ACC112 (cell line): Measurements from ENCODE around the gene HSPA8.
"Not testable (repeated sequence)": the region's sequence is repeated elsewhere in the genome, so short reads cannot be mapped to it uniquely, and the experiment has no call there.

Experiments
- H2AFZ ChIP-seq: fragments of 200-600 bp; sonication (generic); one replicate; pipeline ENCODE4 v1.6.0; 2017; ENCODE audit warnings: antibody characterized with exemption, low read length; ENCODE audit not compliant: unreplicated experiment
- H3K27ac ChIP-seq: fragments of 200-600 bp; sonication (generic); 2 replicates; pipeline ENCODE4 v1.5.1; 2014; ENCODE audit warnings: low read depth, mild to moderate bottlenecking, antibody characterized with exemption, low read length, moderate library complexity
- H3K27me3 ChIP-seq: fragments of 200-600 bp; sonication (generic); 2 replicates; pipeline ENCODE4 v1.6.1; 2014; ENCODE audit warnings: mild to moderate bottlenecking, antibody characterized with exemption, low read length, moderate library complexity, mixed read lengths; ENCODE audit not compliant: insufficient read depth
- H3K36me3 ChIP-seq: fragments of 200-600 bp; sonication (generic); 2 replicates; pipeline ENCODE4 v1.6.1; 2016; ENCODE audit warnings: mild to moderate bottlenecking, antibody characterized with exemption, low read length, moderate library complexity, mixed read lengths; ENCODE audit not compliant: insufficient read depth
- H3K4me1 ChIP-seq: fragments of 200-600 bp; sonication (generic); one replicate; pipeline ENCODE4 v1.6.1; 2016; ENCODE audit warnings: low read length, mixed read lengths; ENCODE audit not compliant: insufficient read depth, unreplicated experiment, control insufficient read depth
- H3K4me3 ChIP-seq: fragments of 200-600 bp; sonication (generic); 2 replicates; pipeline ENCODE4 v1.5.1; 2014; ENCODE audit warnings: mild to moderate bottlenecking, low read depth, low read length
- H3K79me2 ChIP-seq: fragments of 200-600 bp; sonication (generic); one replicate; pipeline ENCODE4 v1.6.0; 2016; ENCODE audit warnings: low read length; ENCODE audit not compliant: control insufficient read depth, unreplicated experiment, insufficient read depth

Gene HSPA8

DNA sequence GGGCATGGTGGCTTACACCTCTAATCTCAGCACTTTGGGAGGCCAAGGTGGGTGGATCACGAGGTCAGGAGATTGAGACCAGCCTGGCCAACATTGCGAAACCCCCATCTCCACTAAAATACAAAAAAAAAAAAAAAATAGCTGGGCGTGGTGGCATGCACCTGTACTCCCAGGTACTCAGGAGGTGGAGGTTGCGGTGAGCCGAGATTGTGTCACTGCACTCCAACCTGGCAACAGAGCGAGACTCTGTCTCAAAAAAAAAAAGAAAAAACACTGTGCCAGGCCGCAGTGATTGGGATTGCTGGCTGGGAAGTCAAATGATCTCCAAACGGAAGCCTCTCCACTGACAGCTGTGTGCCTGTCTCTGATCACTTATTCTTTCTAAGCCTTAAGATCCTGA, 28.2 kb upstream of the HSPA8 start:
- H3K79me2 ChIP-seq, H3K36me3 ChIP-seq, H3K4me3 ChIP-seq, H3K27ac ChIP-seq, H2AFZ ChIP-seq, H3K27me3 ChIP-seq, H3K4me1 ChIP-seq: not testable (repeated sequence)

DNA sequence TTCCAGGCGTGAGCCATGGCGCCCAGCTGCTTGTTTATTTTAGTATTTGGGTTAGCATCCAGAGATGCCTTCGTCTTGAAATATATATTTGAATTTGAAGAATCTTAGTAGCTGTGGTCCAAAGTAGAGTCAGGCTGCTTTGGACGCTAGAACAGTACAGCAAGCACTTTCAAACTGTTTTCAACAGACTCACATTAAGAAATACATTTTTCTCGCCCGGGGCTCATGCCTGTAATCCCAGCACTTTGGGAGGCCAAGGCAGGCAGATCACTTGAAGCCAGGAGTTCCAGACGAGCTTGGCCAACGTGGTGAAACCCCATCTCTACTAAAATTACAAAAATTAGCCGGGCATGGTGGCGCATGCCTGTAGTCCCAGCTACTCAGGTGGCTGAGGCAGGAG, 27.0 kb upstream of the HSPA8 start:
- H2AFZ ChIP-seq, H3K4me3 ChIP-seq, H3K79me2 ChIP-seq, H3K27ac ChIP-seq, H3K27me3 ChIP-seq, H3K4me1 ChIP-seq: not testable (repeated sequence)
- H3K36me3 ChIP-seq: peaks cover 13% of the 10 kb centered on the region

DNA sequence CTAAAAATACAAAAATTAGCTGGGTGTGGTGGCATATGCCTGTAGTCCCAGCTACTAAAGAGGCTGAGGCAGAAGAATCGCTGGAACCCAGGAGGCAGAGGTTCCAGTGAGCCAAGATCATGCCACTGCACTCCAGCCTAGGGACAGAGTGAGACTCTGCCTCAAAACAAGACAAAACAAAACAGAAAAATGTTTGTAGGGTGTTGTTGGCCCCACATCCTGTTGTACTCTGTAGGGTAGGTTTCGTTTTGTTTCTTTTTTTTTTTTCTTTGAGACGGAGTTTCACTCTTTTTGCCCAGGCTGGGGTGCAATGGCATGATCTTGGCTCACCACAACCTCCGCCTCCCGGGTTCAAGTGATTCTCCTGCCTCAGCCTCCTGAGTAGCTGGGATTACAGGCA, 25.7 kb upstream of the HSPA8 start:
- Histone ChIP-seq H3K36me3 (peaks cover 12% of the 10 kb centered on the region), H3K4me1 (peaks cover 17% of the 10 kb centered on the region)
- not testable (repeated sequence) for H3K4me3 ChIP-seq, H3K79me2 ChIP-seq, H3K27ac ChIP-seq, H3K27me3 ChIP-seq, H2AFZ ChIP-seq

DNA sequence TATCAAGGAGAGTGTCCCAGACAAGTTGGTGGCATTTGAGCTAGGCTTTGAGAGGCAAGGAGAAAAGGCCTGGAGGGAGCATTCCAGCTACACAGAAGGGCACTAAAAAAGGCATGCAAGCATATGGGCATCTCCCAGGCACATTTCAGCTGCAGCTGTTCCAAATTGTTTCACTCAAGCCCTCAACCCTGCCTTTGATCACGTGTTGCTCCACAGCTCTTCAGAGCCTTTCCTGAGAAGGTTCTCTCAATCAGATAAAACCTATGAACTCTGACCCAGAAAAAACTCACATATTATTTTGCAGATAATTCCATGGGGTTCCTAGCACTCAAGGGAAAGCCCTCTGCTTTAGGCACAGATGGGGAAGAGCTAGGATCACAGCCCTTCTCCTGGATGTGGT, 24.4 kb upstream of the HSPA8 start:
- H3K36me3 ChIP-seq: peaks cover 18% of the 10 kb centered on the region
- no peaks in the 10 kb centered on the region for H3K79me2 ChIP-seq
- no peak overlapping the region for H3K27ac ChIP-seq
- H2AFZ ChIP-seq: no peak overlapping the region
- no peaks in the 10 kb centered on the region for H3K27me3 ChIP-seq
- H3K4me3 ChIP-seq: no peak overlapping the region
- peaks cover 18% of the 10 kb centered on the region for H3K4me1 ChIP-seq

DNA sequence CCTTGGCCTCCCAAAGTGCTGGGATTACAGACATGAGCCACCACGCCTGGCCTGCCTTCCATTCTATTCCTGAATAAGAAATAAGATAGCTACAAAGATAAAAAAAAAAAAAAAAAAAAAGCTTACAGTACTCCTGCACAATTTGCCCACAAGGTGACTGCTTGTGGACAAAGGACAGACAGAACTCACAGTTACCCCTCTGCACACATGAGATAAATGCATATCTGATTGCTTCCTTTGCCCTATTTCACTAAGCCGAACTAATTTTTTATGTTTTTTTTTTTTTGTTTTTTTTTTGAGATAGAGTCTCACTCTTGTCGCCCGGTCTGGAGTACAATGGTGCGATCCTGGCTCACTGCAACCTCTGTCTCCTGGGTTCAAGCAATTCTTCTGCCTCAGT, 23.6 kb upstream of the HSPA8 start:
- Histone ChIP-seq H3K4me3 (no peak overlapping the region), H3K79me2 (no peaks in the 10 kb centered on the region), H3K36me3 (peaks cover 21% of the 10 kb centered on the region), H3K4me1 (peaks cover 18% of the 10 kb centered on the region), H3K27me3 (no peaks in the 10 kb centered on the region), H2AFZ (no peak overlapping the region), H3K27ac (no peak overlapping the region)

DNA sequence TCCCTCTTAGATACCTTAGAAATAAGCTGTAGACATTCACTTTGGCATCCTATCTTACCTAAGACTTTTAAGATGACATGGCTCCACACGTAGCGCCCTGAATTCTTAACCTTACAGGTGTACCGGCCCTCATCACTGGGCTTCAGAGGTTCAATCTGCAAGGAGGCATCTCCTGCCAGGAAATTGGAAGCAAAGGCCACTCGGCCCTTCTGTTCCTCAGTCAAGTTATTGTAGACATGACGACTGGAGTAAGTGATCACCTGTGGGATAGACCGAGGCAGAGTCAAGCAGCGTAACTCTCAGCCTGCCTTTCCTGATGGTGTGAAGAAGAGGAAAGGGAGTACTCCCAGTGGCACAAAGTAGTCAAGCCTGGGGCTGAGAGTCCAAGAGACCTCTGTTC, 22.5 kb upstream of the HSPA8 start:
- Histone ChIP-seq H3K27ac (peak overlapping the region; percentile 95), H2AFZ (no peak overlapping the region), H3K4me1 (peaks cover 18% of the 10 kb centered on the region), H3K27me3 (no peaks in the 10 kb centered on the region), H3K36me3 (peaks cover 21% of the 10 kb centered on the region), H3K4me3 (no peak overlapping the region), H3K79me2 (no peaks in the 10 kb centered on the region)

DNA sequence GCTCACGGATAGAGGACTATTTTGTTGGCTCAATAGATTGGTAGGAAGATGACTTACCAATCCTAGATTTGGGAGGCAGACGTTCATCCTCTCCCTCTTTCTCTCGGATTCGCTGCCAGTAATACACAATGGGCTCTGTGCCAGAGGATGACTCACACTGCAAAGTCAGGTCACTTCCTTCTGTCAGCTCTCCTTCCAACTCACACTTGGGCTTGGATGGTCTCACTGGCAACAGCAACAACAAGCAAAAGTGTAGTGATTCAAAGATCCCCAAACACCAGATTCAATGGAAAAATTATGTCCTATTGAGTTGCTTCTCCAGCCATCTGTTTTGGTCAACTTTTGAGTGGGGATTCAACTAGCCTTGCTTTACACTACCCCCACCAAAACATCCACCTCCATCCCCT, 21.7 kb upstream of the HSPA8 start:
- Histone ChIP-seq H3K36me3 (peaks cover 21% of the 10 kb centered on the region), H3K27ac (peak overlapping the region; percentile 95), H3K79me2 (no peaks in the 10 kb centered on the region), H3K4me3 (no peak overlapping the region), H3K27me3 (no peaks in the 10 kb centered on the region), H2AFZ (no peak overlapping the region), H3K4me1 (peaks cover 18% of the 10 kb centered on the region)

DNA sequence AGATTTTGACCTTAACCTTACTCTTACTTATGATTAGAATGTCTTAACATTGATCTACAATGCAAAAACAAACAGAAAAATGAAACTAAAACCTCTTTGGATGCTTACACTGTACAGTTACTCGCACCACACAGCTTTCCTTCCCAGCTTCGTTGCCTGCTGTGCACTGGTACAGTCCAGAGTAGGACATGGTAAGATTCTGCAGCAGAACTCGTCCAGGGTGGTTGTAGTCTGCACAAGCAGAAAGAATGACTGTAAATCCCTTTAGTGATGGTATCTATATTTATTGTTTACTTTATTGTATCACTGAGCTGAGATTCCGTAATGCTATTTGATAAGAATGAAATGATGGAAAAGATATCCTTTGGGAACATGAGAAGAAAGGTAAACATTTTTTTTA, 21.0 kb upstream of the HSPA8 start:
- Histone ChIP-seq H3K4me3 (no peak overlapping the region; the same call in 1 of the 2 replicates), H3K27ac (peak overlapping the region; percentile 95), H3K79me2 (no peaks in the 10 kb centered on the region), H3K27me3 (no peaks in the 10 kb centered on the region), H3K36me3 (peaks cover 21% of the 10 kb centered on the region), H2AFZ (no peak overlapping the region), H3K4me1 (peaks cover 18% of the 10 kb centered on the region)

DNA sequence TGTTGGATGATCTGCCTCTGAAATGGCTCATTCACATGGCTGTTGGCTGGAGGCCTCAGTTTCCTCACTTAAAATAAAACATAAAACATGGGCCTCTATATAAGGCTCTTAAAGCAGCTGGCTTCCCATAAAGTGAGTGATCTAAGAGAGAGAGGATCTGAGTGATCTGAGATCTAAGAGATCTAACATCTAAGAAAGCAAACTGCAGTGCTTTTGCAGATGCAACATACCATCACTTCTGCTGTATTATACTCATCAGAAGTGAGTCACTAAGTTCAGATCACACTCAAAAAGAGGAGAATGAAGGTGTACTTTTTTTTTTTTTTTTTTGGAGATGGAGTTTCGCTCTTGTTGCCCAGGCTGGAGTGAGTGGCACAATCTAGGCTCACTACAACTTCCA, 18.1 kb upstream of the HSPA8 start:
- no peak overlapping the region for H3K27ac ChIP-seq
- peaks cover 29% of the 10 kb centered on the region for H3K36me3 ChIP-seq
- no peaks in the 10 kb centered on the region for H3K27me3 ChIP-seq
- no peak overlapping the region for H3K4me3 ChIP-seq
- H3K4me1 ChIP-seq: peaks cover 18% of the 10 kb centered on the region
- no peaks in the 10 kb centered on the region for H3K79me2 ChIP-seq
- H2AFZ ChIP-seq: no peak overlapping the region

DNA sequence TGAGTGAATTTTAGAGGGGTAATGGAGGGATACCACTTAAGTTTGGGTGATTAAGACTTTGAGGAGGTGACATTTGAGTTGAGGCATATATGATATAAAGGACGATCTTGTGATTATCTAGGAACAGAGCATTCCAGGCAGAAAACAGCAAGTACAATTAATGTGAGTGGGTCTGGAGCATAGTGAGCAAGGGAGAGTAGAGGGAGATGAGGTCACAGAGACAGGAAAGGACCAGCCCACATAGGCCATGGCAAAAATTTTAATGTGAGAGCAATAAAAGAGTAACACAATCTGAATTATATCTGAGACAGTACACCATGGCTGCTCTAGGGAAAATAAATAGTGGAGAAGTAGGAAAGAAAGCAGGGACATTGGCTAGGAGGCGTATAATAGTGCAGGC, 14.5 kb upstream of the HSPA8 start:
- no peak overlapping the region for H3K27ac ChIP-seq
- peaks cover 25% of the 10 kb centered on the region for H3K36me3 ChIP-seq
- no peaks in the 10 kb centered on the region for H3K79me2 ChIP-seq

DNA sequence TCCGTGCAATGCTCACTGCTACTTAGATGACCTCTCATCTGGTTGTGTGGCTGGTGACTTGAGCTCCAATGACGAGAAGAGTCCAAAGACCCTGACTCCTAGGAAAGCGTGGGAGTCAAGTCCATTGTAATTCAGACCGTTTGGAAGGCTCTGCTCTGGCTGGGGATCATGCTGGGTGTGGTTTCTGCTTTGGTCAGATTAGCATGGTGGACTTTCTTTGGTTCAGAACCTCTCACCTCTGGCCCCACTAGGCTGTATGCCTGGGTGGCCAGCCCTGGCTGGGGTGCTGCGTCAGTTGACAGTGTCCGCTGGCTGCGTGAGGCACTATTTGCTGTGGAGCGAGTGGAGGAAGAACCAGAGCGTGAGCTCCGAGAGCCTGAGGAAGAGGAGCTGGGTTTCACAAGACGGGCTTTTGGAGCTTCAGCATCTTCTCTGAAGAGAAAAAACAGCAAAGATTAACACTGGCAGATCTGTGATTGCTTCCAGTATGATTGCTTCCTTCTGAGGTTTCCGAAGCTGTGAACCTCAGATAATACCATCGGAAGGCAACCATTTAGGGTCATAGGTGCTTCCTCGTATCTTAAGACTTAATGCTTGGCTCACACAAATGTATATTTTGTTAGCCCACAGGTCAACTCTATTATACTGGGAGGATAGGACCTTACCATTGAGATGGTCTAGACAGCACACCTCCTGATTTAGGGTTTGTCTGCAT, 11.6 kb upstream of the HSPA8 start:
- Histone ChIP-seq H3K27ac (no peak overlapping the region), H3K4me1 (peaks cover 12% of the 10 kb centered on the region), H2AFZ (no peak overlapping the region), H3K36me3 (peaks cover 21% of the 10 kb centered on the region), H3K79me2 (peaks cover 7% of the 10 kb centered on the region), H3K4me3 (no peak overlapping the region), H3K27me3 (no peaks in the 10 kb centered on the region)

More for the DNA sequence above, 14.5 kb upstream of the HSPA8 start:
- no peaks in the 10 kb centered on the region for H3K4me1 ChIP-seq
- no peak overlapping the region for H3K4me3 ChIP-seq
- no peaks in the 10 kb centered on the region for H3K27me3 ChIP-seq
- H2AFZ ChIP-seq: no peak overlapping the region
